ENCODE measurements around the gene BRWD1.
A peak's percentile ranks its signal among the peaks of the same experiment; 100 is the strongest.

The BRWD1 gene

GRCh38 chr21:39319814-39320332, 6.4 kb upstream of the BRWD1 start:
- Histone ChIP-seq H3K4me3 (ENCODE audit: low read length) (no peak overlapping the region), H3K27ac (ENCODE audit: low read depth, low read length) (peak overlapping the region; percentile 67), H3K36me3 (ENCODE audit: control insufficient read depth, insufficient read depth, low read length) (no peaks in the 10 kb centered on the region), H3K9ac (ENCODE audit: low read length) (no peak overlapping the region), H3K27me3 (ENCODE audit: control insufficient read depth, insufficient read depth, low read length) (no peaks in the 10 kb centered on the region), H3K4me1 (ENCODE audit: control insufficient read depth, insufficient read depth, low read length) (peaks cover 3% of the 10 kb centered on the region)

- Histone ChIP-seq H3K27ac (ENCODE audit: low read depth, low read length) (peak overlapping the region; percentile 67), H3K4me3 (ENCODE audit: low read length) (no peak overlapping the region), H3K36me3 (ENCODE audit: control insufficient read depth, insufficient read depth, low read length) (no peaks in the 10 kb centered on the region), H3K27me3 (ENCODE audit: control insufficient read depth, insufficient read depth, low read length) (no peaks in the 10 kb centered on the region), H3K4me1 (ENCODE audit: control insufficient read depth, insufficient read depth, low read length) (peaks cover 7% of the 10 kb centered on the region), H3K9ac (ENCODE audit: low read length) (no peak overlapping the region)
These were observed 5.9 kb upstream of the BRWD1 start for GRCh38 chr21:39319251-39319756.

GRCh38 chr21:39318091-39318959, 4.9 kb upstream of the BRWD1 start:
- no peaks in the 10 kb centered on the region for H3K36me3 ChIP-seq (ENCODE audit: control insufficient read depth, insufficient read depth, low read length)
- peaks cover 7% of the 10 kb centered on the region for H3K4me1 ChIP-seq (ENCODE audit: control insufficient read depth, insufficient read depth, low read length)
- peak overlapping the region; percentile 67 for H3K27ac ChIP-seq (ENCODE audit: low read depth, low read length)
- no peaks in the 10 kb centered on the region for H3K27me3 ChIP-seq (ENCODE audit: control insufficient read depth, insufficient read depth, low read length)
- H3K9ac ChIP-seq (ENCODE audit: low read length): no peak overlapping the region
- H3K4me3 ChIP-seq (ENCODE audit: low read length): no peak overlapping the region

GRCh38 chr21:39317134-39318090, 4.0 kb upstream of the BRWD1 start:
- no peak overlapping the region for H3K9ac ChIP-seq (ENCODE audit: low read length)
- H3K4me1 ChIP-seq (ENCODE audit: control insufficient read depth, insufficient read depth, low read length): peaks cover 7% of the 10 kb centered on the region
- H3K27ac ChIP-seq (ENCODE audit: low read depth, low read length): no peak overlapping the region
- no peaks in the 10 kb centered on the region for H3K36me3 ChIP-seq (ENCODE audit: control insufficient read depth, insufficient read depth, low read length)
- no peak overlapping the region for H3K4me3 ChIP-seq (ENCODE audit: low read length)
- no peaks in the 10 kb centered on the region for H3K27me3 ChIP-seq (ENCODE audit: control insufficient read depth, insufficient read depth, low read length)

GRCh38 chr21:39316729-39317128, 3.3 kb upstream of the BRWD1 start:
- Histone ChIP-seq H3K4me3 (ENCODE audit: low read length) (no peak overlapping the region), H3K36me3 (ENCODE audit: control insufficient read depth, insufficient read depth, low read length) (no peaks in the 10 kb centered on the region), H3K4me1 (ENCODE audit: control insufficient read depth, insufficient read depth, low read length) (peaks cover 11% of the 10 kb centered on the region), H3K9ac (ENCODE audit: low read length) (no peak overlapping the region), H3K27ac (ENCODE audit: low read depth, low read length) (no peak overlapping the region), H3K27me3 (ENCODE audit: control insufficient read depth, insufficient read depth, low read length) (no peaks in the 10 kb centered on the region)

- Histone ChIP-seq H3K27ac (ENCODE audit: low read depth, low read length) (no peak overlapping the region), H3K4me1 (ENCODE audit: control insufficient read depth, insufficient read depth, low read length) (peaks cover 14% of the 10 kb centered on the region), H3K27me3 (ENCODE audit: control insufficient read depth, insufficient read depth, low read length) (no peaks in the 10 kb centered on the region), H3K9ac (ENCODE audit: low read length) (no peak overlapping the region), H3K4me3 (ENCODE audit: low read length) (no peak overlapping the region), H3K36me3 (ENCODE audit: control insufficient read depth, insufficient read depth, low read length) (no peaks in the 10 kb centered on the region)
These were observed 2.4 kb upstream of the BRWD1 start for GRCh38 chr21:39315603-39316445.

- peak overlapping the region; percentile 93 for H3K4me3 ChIP-seq (ENCODE audit: low read length)
- H3K27me3 ChIP-seq (ENCODE audit: control insufficient read depth, insufficient read depth, low read length): no peaks in the 10 kb centered on the region
- peak overlapping the region; percentile 67 for H3K9ac ChIP-seq (ENCODE audit: low read length)
- peaks cover 14% of the 10 kb centered on the region for H3K4me1 ChIP-seq (ENCODE audit: control insufficient read depth, insufficient read depth, low read length)
- no peaks in the 10 kb centered on the region for H3K36me3 ChIP-seq (ENCODE audit: control insufficient read depth, insufficient read depth, low read length)
- H3K27ac ChIP-seq (ENCODE audit: low read depth, low read length): peak overlapping the region; percentile 96
These were observed 953 bp upstream of the BRWD1 start for GRCh38 chr21:39314143-39315027.

GRCh38 chr21:39313042-39313570, 326 bp downstream of the BRWD1 start:
- H3K4me1 ChIP-seq (ENCODE audit: control insufficient read depth, insufficient read depth, low read length): peaks cover 12% of the 10 kb centered on the region
- no peaks in the 10 kb centered on the region for H3K27me3 ChIP-seq (ENCODE audit: control insufficient read depth, insufficient read depth, low read length)
- H3K27ac ChIP-seq (ENCODE audit: low read depth, low read length): peak overlapping the region; percentile 96
- H3K36me3 ChIP-seq (ENCODE audit: control insufficient read depth, insufficient read depth, low read length): no peaks in the 10 kb centered on the region
- H3K9ac ChIP-seq (ENCODE audit: low read length): peak overlapping the region; percentile 52
- peak overlapping the region; percentile 93 for H3K4me3 ChIP-seq (ENCODE audit: low read length)

GRCh38 chr21:39312112-39313041, 1.1 kb downstream of the BRWD1 start:
- Histone ChIP-seq H3K9ac (ENCODE audit: low read length) (peak overlapping the region; percentile 52), H3K36me3 (ENCODE audit: control insufficient read depth, insufficient read depth, low read length) (no peaks in the 10 kb centered on the region), H3K4me1 (ENCODE audit: control insufficient read depth, insufficient read depth, low read length) (peaks cover 12% of the 10 kb centered on the region), H3K4me3 (ENCODE audit: low read length) (peak overlapping the region; percentile 93), H3K27ac (ENCODE audit: low read depth, low read length) (peak overlapping the region; percentile 96), H3K27me3 (ENCODE audit: control insufficient read depth, insufficient read depth, low read length) (no peaks in the 10 kb centered on the region)

GRCh38 chr21:39311164-39311563, 2.3 kb downstream of the BRWD1 start:
- Histone ChIP-seq H3K4me1 (ENCODE audit: control insufficient read depth, insufficient read depth, low read length) (peaks cover 12% of the 10 kb centered on the region), H3K36me3 (ENCODE audit: control insufficient read depth, insufficient read depth, low read length) (no peaks in the 10 kb centered on the region), H3K27me3 (ENCODE audit: control insufficient read depth, insufficient read depth, low read length) (no peaks in the 10 kb centered on the region), H3K9ac (ENCODE audit: low read length) (no peak overlapping the region), H3K27ac (ENCODE audit: low read depth, low read length) (no peak overlapping the region), H3K4me3 (ENCODE audit: low read length) (no peak overlapping the region)
